Stomach (tissue), 9 donors: ENCODE measurements around the gene MED8. TPM values are rescaled to one million over a fixed set of nuclear protein-coding genes. Genes with fewer than 3 reads are reported as not detected.

Experiments used
- DNase-seq, 2 donors: peaks; one replicate each; pipeline versions ENCODE4 v3.0.0 to v3.0.0-alpha.2; 2013 to 2019
- H3K27ac ChIP-seq, 5 donors: fragments of 200-600 bp in 4 of 5; sonication (generic) in 4 of 5; one replicate each; pipeline ENCODE4 v1.5.1; 2013 to 2019; ENCODE audit warnings: mild to moderate bottlenecking in 1 of 5, moderate library complexity in 1 of 5
- H3K27me3 ChIP-seq, 3 donors: fragments of 200-600 bp; sonication (generic); one replicate each; pipeline ENCODE4 v1.5.1; 2017 to 2019; ENCODE audit warnings: mixed run types in 1 of 3
- H3K36me3 ChIP-seq, 4 donors: fragments of 200-600 bp; sonication (generic); 1 replicate in 3 of 4; 2 replicates in 1 of 4; pipeline ENCODE4 v1.5.1; 2016 to 2019
- H3K4me1 ChIP-seq, 4 donors: fragments of 200-600 bp; sonication (generic); one replicate each; pipeline ENCODE4 v1.5.1; 2016 to 2019
- H3K4me3 ChIP-seq, 4 donors: fragments of 200-600 bp; sonication (generic) in 3 of 4; one replicate each; pipeline ENCODE4 v1.5.1; 2016 to 2019; ENCODE audit warnings: mild to moderate bottlenecking in 1 of 4
- H3K9me3 ChIP-seq, 4 donors: fragments of 200-600 bp; sonication (generic); one replicate each; pipeline ENCODE4 v1.5.1; 2016 to 2019
- CTCF ChIP-seq, 7 experiments: fragments of 450-650 bp in 4 of 7; fragments of 200-600 bp in 3 of 7; sonication (generic) in 3 of 7; IDR thresholded peaks; one replicate each; pipeline ENCODE4 v1.5.1; 2016 to 2019; ENCODE audit warnings: antibody characterized with exemption in 7 of 7, control low read depth in 2 of 7, mild to moderate bottlenecking in 1 of 7
- EP300 ChIP-seq: sonication (generic); formaldehyde crosslinking; IDR thresholded peaks from one replicate; pipeline ENCODE4 v1.6.1; 2017; ENCODE audit warnings: antibody characterized with exemption
- POLR2A ChIP-seq, 4 donors: fragments of 450-650 bp; IDR thresholded peaks; one replicate each; pipeline ENCODE4 v1.6.1; 2016; ENCODE audit warnings: antibody characterized with exemption in 4 of 4, control low read depth in 2 of 4, mild to moderate bottlenecking in 1 of 4, moderate library complexity in 1 of 4
- POLR2AphosphoS5 ChIP-seq, 3 donors: sonication (generic); formaldehyde crosslinking; IDR thresholded peaks; one replicate each; pipeline ENCODE4 v1.6.1; 2016; ENCODE audit warnings: antibody characterized with exemption in 3 of 3
- WGBS, 5 donors: extraction: QIAGEN DNeasy Blood & Tissue Kit in 3 of 5; methylation state at CpG; one replicate each; pipeline versions ENCODE4 v1.1.5 to v1.1.7; 2013 to 2018; 5-methylcytosine and 5-hydroxymethylcytosine counted together
- intact Hi-C: fragments of 100-400 bp; cut with DNase I; formaldehyde crosslinking; loops from one replicate; pipeline ENCODE4 v1.15.1; 2023; ENCODE audit warnings: low total_unique reads
- polyA plus RNA-seq, 3 donors: library from polyadenylated mRNA; stranded (reverse); fragments of 200-250 nt; gene quantifications; one replicate each; pipeline ENCODE4 v1.2.3, GENCODE V29; 2013
- total RNA-seq, 5 donors: library from RNA; depleted of rRNA; stranded (reverse); fragments of >200 nt; gene quantifications; one replicate each; pipeline versions ENCODE4 v1.1.0 to v1.2.3, GENCODE V29; 2014 to 2016
- donor health status: healthy with polysubstance abuse.
- donor health status: Bipolar disorder and iron deficiency.
- donor health status: healthy.

Gene MED8
- total and polyA plus RNA-seq, 8 donors, result 5.8 to 52.2 (median 30.1) TPM

- WGBS, 5 donors, result 0 to 4% (median 2%) methylated on average over 34 to 47 of the region's 48 CpGs
- Histone ChIP-seq H3K4me1 (peaks cover 26 to 66% (median 37%) of the 10 kb centered on the region in 4 donors), H3K36me3 (peaks cover 29 to 41% (median 33%) of the 10 kb centered on the region in 4 donors), H3K27me3 (no peaks in the 10 kb centered on the region), H3K27ac (peak overlapping the region; percentile 93 to 98 (median 97)), H3K4me3 (peak overlapping the region; percentile 75 to 88 (median 82)), H3K9me3 (no peaks in the 10 kb centered on the region)
- intact Hi-C loops, result no loop called here
- peak in 1 of 2 donors; percentile 75 for DNase-seq
- TF ChIP-seq POLR2AphosphoS5 (IDR thresholded peaks at IDR 0.05) (peak in 1 of 3 donors; percentile 3), POLR2A (IDR thresholded peaks at IDR 0.05) (peak in 1 of 4 donors; percentile 43), EP300 (no peak), CTCF (IDR thresholded peaks at IDR 0.05) (no peak)
Measured at GRCh38 chr1:43367026-43367903, 22.3 kb downstream of the MED8 start.

- intact Hi-C loops, result no loop called here
- WGBS, 5 donors, result 2 to 24% (median 10%) methylated on average over 4 to 5 of the region's 5 CpGs
Measured at GRCh38 chr1:43366601-43367025, 23.0 kb downstream of the MED8 start.

GRCh38 chr1:43366179-43366578 is 23.4 kb downstream of the MED8 start:
- no peaks in the 10 kb centered on the region for H3K9me3 ChIP-seq
- H3K27me3 ChIP-seq, result no peaks in the 10 kb centered on the region

More at GRCh38 chr1:43366601-43367025, 23.0 kb downstream of the MED8 start:
- DNase-seq, result peak in 1 of 2 donors; percentile 38
- Histone ChIP-seq H3K9me3 (no peaks in the 10 kb centered on the region), H3K36me3 (peaks cover 35 to 41% (median 40%) of the 10 kb centered on the region in 4 donors), H3K4me1 (peaks cover 26 to 66% (median 37%) of the 10 kb centered on the region in 4 donors), H3K27me3 (no peaks in the 10 kb centered on the region), H3K4me3 (peak overlapping the region; percentile 75 to 88 (median 82)), H3K27ac (peak overlapping the region; percentile 93 to 98 (median 97))
- TF ChIP-seq POLR2A (IDR thresholded peaks at IDR 0.05), result no peak

GRCh38 chr1:43365678-43366077 is 23.9 kb downstream of the MED8 start:
- Histone ChIP-seq H3K4me1 (peaks cover 26 to 71% (median 37%) of the 10 kb centered on the region in 4 donors), H3K4me3 (peak overlapping the region; percentile 75 to 88 (median 82)), H3K36me3 (peaks cover 36 to 50% (median 49%) of the 10 kb centered on the region in 4 donors), H3K27me3 (no peaks in the 10 kb centered on the region), H3K27ac (peak overlapping the region; percentile 93 to 98 (median 97)), H3K9me3 (no peaks in the 10 kb centered on the region)
- no peak for DNase-seq
- TF ChIP-seq CTCF (IDR thresholded peaks at IDR 0.05) (no peak), EP300 (no peak), POLR2AphosphoS5 (IDR thresholded peaks at IDR 0.05) (no peak), POLR2A (IDR thresholded peaks at IDR 0.05) (no peak)
- intact Hi-C loops, result no loop called here
- 69 to 80% (median 75%) methylated on average over 2 of the region's 2 CpGs for WGBS, 5 donors

More at GRCh38 chr1:43366179-43366578, 23.4 kb downstream of the MED8 start:
- H3K36me3 ChIP-seq, result peaks cover 36 to 45% (median 44%) of the 10 kb centered on the region in 4 donors
- H3K27ac ChIP-seq, result peak overlapping the region; percentile 93 to 98 (median 97)
- H3K4me1 ChIP-seq, result peaks cover 26 to 66% (median 37%) of the 10 kb centered on the region in 4 donors
- TF ChIP-seq CTCF (IDR thresholded peaks at IDR 0.05), result no peak
- TF ChIP-seq POLR2A (IDR thresholded peaks at IDR 0.05), result peak in 1 of 4 donors; percentile 24
- no peak for TF ChIP-seq EP300
- peak in 2 of 3 donors; percentile 54 to 85 for TF ChIP-seq POLR2AphosphoS5 (IDR thresholded peaks at IDR 0.05)
- 25 to 49% (median 32%) methylated on average over 8 to 11 of the region's 11 CpGs for WGBS, 5 donors
- intact Hi-C loops, result no loop called here
- DNase-seq, result peak; percentile 84 to 87
- peak overlapping the region; percentile 75 to 88 (median 82) for H3K4me3 ChIP-seq
